Measurements from ENCODE around the gene SEPTIN5. TPM values are rescaled to one million over a fixed set of nuclear protein-coding genes. Genes with fewer than 3 reads are reported as not detected.
A peak's percentile ranks its signal among the peaks of the same experiment; 100 is the strongest.

SEPTIN5 gene
- total and polyA plus RNA-seq, 9 of the 15 experiments (the other 6 are each of a cell fraction or from before 2014, with no cell fraction given), result 0.03 to 195 (median 119) TPM

DNA sequence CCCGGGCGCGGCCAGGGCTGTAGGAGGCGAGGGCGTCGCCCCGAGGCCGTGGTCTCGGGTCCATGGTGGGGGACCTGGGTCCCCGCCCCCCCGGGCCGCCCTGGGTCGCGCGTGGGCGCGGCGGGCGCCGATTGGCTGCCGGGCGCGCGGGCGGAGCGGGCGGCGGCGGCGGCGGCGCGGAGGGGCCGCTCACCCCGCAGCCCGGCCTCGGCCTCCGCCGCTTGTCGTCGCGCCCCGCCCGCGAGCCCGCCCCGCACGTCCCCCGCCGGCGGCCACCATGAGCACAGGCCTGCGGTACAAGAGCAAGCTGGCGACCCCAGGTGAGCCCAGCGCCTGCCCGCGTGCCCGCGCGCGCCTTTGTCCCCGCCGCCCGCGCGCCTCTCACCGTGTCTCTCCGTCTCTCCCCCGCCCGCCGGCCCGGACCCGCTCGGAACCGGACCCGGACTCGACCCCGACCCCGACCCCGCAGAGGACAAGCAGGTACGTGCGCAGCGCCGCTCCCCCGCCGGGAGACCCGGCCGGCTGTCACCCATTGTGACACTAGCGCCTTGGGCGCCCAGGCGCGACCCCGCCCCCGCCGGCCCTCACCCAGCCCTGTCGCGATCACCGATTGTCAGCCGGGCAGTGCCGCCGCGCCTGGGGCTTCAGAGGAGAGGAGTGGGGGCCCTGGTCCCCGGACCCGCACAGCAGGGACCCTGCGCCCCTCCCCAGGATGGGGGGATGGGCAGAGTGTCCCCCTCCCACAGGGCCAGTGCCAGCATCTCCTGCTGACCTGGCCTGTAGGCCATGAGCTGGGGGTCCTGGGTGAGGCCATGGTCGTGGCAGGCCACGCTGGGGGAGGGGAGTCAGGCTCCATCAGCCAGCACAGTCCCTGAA lies at the start of gene SEPTIN5 (continued):
- TF ChIP-seq HDAC2 (IDR thresholded peaks at IDR 0.05) (peak; percentile 57; the same call in 1 of the 2 replicates), SRF (CRISPR knock-in tag; IDR thresholded peaks at IDR 0.05) (no peak), EZH2 (IDR thresholded peaks at IDR 0.05; ENCODE audit: borderline replicate concordance, low read depth, low read length) (no peak), ZFX (CRISPR knock-in tag; IDR thresholded peaks at IDR 0.05) (no peak), CBFA2T2 (conservative IDR thresholded peaks at IDR 0.05) (no peak), HDGF (IDR thresholded peaks at IDR 0.05) (no peak), EP300 (IDR thresholded peaks at IDR 0.05; ENCODE audit: low read length) (no peak), PYGO2 (tag; IDR thresholded peaks at IDR 0.05) (no peak), NELFE (IDR thresholded peaks at IDR 0.05; ENCODE audit: insufficient read depth, insufficient read length) (no peak), NCOA6 (IDR thresholded peaks at IDR 0.05) (no peak), KLF1 (tag; IDR thresholded peaks at IDR 0.05) (peak; percentile 55; the same call in 1 of the 2 replicates), SP2 (IDR thresholded peaks at IDR 0.05; ENCODE audit: extremely low read depth, low read depth, low read length, poor library complexity, severe bottlenecking) (peak; percentile 3), GATAD2A (IDR thresholded peaks at IDR 0.05) (peak; percentile 95), WHSC1 (IDR thresholded peaks at IDR 0.05; ENCODE audit: low read length) (peak; percentile 63), CXXC5 (CRISPR knock-in tag; IDR thresholded peaks at IDR 0.05) (no peak), BCL6 (CRISPR knock-in tag; IDR thresholded peaks at IDR 0.05) (no peak), ZNF431 (CRISPR knock-in tag; IDR thresholded peaks at IDR 0.05) (no peak), SRSF7 (optimal IDR thresholded peaks at IDR 0.05; ENCODE audit: low read depth, low read length) (no peak), HDAC1 (IDR thresholded peaks at IDR 0.05) (peak in 1 of 2 experiments; percentile 74; a peak in 1 of 4 replicates), AFF1 (IDR thresholded peaks at IDR 0.05; ENCODE audit: low read depth in 1 of 2, partially characterized antibody in 2 of 2) (no peak), MTA1 (IDR thresholded peaks at IDR 0.05; ENCODE audit: borderline replicate concordance) (peak; percentile 53; the same call in 1 of the 2 replicates), HNRNPH1 (optimal IDR thresholded peaks at IDR 0.05; ENCODE audit: low read depth, low read length) (no peak)
- TF ChIP-seq, protein P1, sequence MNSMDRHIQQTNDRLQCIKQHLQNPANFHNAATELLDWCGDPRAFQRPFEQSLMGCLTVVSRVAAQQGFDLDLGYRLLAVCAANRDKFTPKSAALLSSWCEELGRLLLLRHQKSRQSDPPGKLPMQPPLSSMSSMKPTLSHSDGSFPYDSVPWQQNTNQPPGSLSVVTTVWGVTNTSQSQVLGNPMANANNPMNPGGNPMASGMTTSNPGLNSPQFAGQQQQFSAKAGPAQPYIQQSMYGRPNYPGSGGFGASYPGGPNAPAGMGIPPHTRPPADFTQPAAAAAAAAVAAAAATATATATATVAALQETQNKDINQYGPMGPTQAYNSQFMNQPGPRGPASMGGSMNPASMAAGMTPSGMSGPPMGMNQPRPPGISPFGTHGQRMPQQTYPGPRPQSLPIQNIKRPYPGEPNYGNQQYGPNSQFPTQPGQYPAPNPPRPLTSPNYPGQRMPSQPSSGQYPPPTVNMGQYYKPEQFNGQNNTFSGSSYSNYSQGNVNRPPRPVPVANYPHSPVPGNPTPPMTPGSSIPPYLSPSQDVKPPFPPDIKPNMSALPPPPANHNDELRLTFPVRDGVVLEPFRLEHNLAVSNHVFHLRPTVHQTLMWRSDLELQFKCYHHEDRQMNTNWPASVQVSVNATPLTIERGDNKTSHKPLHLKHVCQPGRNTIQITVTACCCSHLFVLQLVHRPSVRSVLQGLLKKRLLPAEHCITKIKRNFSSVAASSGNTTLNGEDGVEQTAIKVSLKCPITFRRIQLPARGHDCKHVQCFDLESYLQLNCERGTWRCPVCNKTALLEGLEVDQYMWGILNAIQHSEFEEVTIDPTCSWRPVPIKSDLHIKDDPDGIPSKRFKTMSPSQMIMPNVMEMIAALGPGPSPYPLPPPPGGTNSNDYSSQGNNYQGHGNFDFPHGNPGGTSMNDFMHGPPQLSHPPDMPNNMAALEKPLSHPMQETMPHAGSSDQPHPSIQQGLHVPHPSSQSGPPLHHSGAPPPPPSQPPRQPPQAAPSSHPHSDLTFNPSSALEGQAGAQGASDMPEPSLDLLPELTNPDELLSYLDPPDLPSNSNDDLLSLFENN (IDR thresholded peaks at IDR 0.05; ENCODE audit: low read depth in 2 of 2, low read length in 2 of 2), result no peak
